Omental fat pad (tissue), 4 donors: ENCODE results near the gene ID3. TPM values are rescaled to one million over a fixed set of nuclear protein-coding genes. Genes with fewer than 3 reads are reported as not detected.
A peak's percentile ranks its signal among the peaks of the same experiment; 100 is the strongest.

Source experiments
- ATAC-seq: fragments of 150-250 bp; one replicate; pipeline ENCODE4 v1.9.1; 2016; ENCODE audit warnings: mild to moderate bottlenecking, moderate library complexity; ENCODE audit not compliant: low FRiP score
- DNase-seq: peaks from one replicate; pipeline ENCODE4 v3.0.0-alpha.2; 2019; ENCODE audit warnings: low spot score
- total RNA-seq, 4 donors: library from RNA; depleted of rRNA; stranded (reverse); fragments of >200 nt; gene quantifications; one replicate each; pipeline ENCODE4 v1.1.0, GENCODE V29; 2016
- TF ChIP-seq, protein P1 (sequence below), 3 donors: fragments of 450-650 bp; IDR thresholded peaks; one replicate each; pipeline ENCODE4 v1.5.1; 2016 to 2017; ENCODE audit warnings: antibody characterized with exemption in 3 of 3, mild to moderate bottlenecking in 3 of 3, moderate library complexity in 2 of 3

Gene ID3
- total RNA-seq, 4 donors from 2014 or later: 134 to 322 (median 179) TPM

DNA sequence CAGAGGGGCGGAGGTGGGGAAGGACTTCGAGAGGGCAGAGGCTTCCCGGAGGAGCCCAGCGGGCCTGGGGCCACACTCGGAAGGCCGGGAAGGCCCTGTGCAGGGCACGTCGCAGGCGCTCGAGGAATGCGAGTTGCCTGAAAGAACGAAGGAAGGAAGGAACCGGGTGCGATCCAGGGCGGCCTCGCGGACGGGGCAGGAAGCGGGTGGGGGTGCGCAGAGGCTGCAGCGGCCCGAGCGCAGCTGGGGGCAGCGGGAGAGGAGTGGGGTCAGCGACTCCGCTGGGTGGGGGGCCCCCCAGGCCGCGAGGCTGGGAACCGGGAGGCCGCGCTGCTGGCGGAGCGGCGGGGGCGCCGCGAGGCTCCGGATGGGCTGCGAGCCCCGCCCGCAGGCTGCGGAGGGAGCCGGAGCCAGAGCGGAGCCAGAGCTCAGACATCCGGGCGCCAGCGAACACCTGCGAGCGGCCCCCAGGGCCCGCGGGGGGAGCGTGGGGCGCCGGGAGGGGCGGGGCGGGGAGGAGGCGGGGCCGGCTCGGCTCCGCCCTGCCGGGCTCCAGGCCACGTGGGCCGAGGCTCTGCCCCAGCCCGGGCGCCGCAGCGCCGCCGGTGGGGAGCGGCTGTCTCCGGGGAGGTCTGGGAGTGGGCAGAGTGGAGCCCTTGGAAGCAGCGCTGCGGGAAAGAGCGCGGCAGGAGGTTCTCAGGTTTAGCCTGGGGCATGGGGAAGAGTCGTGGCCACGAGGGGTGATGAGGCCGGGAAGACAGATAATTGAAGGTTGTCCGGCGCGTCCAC lies 4.6 kb downstream of the ID3 start:
- DNase-seq (no peak), ATAC-seq (peak; percentile 71)
- TF ChIP-seq, protein P1, sequence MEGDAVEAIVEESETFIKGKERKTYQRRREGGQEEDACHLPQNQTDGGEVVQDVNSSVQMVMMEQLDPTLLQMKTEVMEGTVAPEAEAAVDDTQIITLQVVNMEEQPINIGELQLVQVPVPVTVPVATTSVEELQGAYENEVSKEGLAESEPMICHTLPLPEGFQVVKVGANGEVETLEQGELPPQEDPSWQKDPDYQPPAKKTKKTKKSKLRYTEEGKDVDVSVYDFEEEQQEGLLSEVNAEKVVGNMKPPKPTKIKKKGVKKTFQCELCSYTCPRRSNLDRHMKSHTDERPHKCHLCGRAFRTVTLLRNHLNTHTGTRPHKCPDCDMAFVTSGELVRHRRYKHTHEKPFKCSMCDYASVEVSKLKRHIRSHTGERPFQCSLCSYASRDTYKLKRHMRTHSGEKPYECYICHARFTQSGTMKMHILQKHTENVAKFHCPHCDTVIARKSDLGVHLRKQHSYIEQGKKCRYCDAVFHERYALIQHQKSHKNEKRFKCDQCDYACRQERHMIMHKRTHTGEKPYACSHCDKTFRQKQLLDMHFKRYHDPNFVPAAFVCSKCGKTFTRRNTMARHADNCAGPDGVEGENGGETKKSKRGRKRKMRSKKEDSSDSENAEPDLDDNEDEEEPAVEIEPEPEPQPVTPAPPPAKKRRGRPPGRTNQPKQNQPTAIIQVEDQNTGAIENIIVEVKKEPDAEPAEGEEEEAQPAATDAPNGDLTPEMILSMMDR (IDR thresholded peaks at IDR 0.05): no peak

DNA sequence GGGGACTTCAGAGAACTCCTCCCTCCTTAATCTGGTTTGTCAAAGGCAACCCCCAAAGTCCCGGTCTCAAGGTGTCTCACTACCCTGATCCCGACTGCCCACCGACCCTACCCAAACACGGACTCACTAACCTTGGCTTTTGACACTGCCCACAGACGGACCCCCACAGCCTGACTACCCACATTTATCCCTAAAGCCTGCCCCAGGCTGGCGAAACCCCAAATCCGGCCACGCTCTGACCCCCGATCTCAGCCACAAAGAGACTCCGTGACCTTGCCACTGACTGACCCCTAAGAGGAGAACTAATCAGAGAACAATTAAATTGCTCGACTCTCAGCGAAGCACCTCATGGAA lies 5.2 kb downstream of the ID3 start:
- TF ChIP-seq, protein P1 (IDR thresholded peaks at IDR 0.05): no peak
- ATAC-seq (no peak), DNase-seq (no peak)

DNA sequence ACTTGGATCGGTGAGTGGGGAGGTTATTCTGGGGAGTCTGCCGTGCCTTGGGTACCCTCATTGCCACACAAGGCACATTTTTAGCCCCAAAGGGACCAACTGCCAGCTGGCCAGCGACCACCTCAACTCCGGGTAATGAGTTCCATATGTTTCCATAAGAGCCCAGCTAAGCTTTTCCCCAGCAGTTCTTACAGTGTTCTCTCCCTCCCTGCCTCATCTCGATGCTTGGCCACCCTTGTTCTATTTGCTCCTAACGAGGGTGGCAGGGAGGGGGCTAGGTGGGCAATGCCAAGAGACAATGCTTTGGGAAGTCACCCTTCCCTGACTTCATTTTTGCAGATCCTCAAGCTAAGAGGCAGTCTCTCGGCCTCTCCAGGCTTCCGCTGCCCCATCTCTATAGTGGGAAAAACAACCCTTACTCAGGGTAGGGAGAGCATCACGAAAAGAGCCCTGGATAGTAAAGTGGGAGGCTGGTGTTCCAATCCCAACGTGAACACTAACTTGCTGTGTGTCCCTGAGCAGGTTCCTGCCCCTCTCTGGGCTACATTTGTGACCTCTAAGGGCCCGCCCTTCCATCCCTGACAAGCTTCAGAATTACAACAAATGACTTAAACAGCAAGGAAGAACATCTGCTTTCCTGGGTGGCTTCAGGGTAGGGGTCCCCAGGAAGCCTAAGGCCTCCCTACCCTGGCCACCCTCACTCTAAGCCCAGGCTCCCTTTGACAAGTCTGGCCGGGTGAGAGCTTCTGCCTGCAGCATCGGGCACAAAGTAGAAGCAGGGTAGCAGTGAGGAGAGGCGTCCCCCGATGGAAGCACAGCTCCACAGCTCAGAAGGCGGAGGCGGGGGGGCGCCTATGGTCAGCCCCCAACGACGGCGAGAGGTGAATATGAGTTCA lies 5.8 kb downstream of the ID3 start:
- no peak for DNase-seq
- TF ChIP-seq, protein P1 (IDR thresholded peaks at IDR 0.05): no peak
- no peak for ATAC-seq

DNA sequence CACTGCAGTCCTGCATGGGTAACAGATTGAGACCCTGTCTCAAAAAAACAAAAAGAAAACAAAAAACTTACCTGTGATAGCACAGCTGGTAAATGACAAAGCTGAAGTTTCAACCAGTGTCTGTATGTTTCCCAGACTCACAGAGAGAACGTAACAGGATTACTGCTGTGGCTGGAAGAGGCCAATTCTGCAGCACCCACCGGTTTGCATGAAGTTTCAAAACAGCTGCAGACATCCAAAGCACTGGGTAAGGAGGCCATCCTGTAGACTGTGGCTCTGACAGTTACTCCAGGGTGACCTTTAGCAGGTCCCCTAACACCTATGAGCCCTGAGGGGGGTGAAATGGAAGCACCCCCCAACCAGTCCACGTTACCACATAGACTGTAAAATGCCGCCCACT lies 7.5 kb downstream of the ID3 start:
- ATAC-seq (no peak), DNase-seq (no peak)
- TF ChIP-seq, protein P1 (IDR thresholded peaks at IDR 0.05): no peak

DNA sequence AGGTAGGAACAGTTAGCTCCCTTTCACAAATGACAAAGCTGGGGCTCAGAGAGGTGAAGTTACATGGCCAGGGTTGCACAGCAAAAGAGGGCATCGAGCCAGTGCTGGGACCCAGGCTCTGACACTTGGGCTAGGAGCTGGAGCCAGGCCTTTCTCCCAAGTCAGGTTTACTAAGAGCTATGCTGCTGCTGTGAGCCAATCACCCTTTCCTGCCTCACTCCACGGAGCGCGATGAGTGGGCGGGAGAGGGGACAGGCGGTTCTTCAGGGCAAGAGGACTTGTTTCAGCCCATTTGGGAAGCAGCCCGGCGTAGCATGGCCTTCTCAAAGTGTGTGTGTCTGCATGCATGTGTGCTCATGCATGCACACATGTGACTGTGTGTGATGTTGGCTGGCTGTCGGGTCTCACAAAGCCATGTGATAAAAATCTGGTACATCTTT lies 10.6 kb downstream of the ID3 start:
- DNase-seq (no peak), ATAC-seq (no peak)
- TF ChIP-seq, protein P1 (IDR thresholded peaks at IDR 0.05): no peak

DNA sequence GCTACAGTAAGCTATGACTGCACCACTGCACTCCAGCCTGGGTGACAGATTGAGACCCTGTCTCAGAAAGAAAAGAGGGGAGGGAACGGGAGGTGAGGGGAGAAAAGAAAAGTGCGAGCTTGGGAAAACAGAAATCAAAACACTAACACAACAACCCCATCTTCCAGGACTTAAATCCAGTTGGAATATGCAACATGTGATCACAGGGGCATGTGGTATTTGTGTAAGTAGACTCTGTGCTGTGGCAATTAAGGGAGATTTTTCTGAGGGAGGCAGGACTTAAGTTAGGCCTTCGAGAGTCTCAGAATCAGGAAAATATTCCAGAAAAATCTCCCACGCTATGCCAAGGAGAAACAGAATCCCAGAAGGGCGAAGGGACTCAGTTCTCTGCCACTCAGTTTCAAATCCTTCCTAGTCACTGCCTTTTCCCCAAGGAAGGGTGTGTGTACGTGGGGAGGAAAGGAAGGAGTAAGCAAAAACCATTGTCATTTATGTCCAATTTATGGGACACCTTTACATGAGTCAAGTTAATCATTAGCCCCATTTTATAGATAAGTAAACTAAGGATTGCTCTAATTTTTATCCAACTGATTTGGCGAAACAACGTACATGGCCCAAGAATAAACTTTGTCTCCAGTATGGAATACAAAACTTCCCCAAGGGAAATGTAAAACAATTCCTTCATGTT lies 12.3 kb downstream of the ID3 start:
- DNase-seq: no peak
- ATAC-seq: no peak
- TF ChIP-seq, protein P1 (IDR thresholded peaks at IDR 0.05): no peak
